B cell (primary cell): ENCODE results near the gene ATXN7.

Experiments used
- EZH2 ChIP-seq: IDR thresholded peaks from 2 replicates; pipeline ENCODE4 v1.6.1; 2012; ENCODE audit warnings: borderline replicate concordance, low read depth, mild to moderate bottlenecking, moderate library complexity, low read length; ENCODE audit not compliant: insufficient read depth, poor library complexity, severe bottlenecking
- TF ChIP-seq, protein P1 (sequence below): fragments of 200-600 bp; IDR thresholded peaks from one replicate; pipeline ENCODE4 v1.8.0; 2022; ENCODE audit warnings: antibody characterized with exemption, mild to moderate bottlenecking

- no peak for TF ChIP-seq EZH2
- TF ChIP-seq, protein P1, sequence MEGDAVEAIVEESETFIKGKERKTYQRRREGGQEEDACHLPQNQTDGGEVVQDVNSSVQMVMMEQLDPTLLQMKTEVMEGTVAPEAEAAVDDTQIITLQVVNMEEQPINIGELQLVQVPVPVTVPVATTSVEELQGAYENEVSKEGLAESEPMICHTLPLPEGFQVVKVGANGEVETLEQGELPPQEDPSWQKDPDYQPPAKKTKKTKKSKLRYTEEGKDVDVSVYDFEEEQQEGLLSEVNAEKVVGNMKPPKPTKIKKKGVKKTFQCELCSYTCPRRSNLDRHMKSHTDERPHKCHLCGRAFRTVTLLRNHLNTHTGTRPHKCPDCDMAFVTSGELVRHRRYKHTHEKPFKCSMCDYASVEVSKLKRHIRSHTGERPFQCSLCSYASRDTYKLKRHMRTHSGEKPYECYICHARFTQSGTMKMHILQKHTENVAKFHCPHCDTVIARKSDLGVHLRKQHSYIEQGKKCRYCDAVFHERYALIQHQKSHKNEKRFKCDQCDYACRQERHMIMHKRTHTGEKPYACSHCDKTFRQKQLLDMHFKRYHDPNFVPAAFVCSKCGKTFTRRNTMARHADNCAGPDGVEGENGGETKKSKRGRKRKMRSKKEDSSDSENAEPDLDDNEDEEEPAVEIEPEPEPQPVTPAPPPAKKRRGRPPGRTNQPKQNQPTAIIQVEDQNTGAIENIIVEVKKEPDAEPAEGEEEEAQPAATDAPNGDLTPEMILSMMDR: no peak
Measured at GRCh38 chr3:63932509-63933212, 69.0 kb downstream of the ATXN7 start.
